Measurements from ENCODE around the gene FAM114A2.
A peak's percentile ranks its signal among the peaks of the same experiment; 100 is the strongest.

FAM114A2 gene

DNA sequence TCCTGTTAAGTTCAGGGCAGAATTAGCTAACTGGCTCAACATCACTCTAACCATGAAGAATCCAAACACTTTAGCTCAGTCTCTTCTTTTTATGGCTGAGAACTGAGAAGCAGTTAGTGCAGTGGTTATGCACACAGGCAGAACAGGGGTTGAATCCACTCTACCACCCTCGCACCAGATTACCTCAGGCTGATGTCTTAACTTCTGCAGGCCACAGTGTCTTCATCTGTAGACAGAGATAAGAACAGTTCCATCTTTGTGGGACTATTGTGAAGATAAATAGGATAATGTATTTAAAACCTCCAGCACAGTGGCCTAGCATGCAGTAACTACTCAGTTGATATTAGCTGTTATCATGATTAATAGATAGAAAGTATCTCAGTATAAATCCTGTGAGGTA, 54.8 kb downstream of the FAM114A2 start:
- DNase-seq (ENCODE audit: low spot score), result no peak

DNA sequence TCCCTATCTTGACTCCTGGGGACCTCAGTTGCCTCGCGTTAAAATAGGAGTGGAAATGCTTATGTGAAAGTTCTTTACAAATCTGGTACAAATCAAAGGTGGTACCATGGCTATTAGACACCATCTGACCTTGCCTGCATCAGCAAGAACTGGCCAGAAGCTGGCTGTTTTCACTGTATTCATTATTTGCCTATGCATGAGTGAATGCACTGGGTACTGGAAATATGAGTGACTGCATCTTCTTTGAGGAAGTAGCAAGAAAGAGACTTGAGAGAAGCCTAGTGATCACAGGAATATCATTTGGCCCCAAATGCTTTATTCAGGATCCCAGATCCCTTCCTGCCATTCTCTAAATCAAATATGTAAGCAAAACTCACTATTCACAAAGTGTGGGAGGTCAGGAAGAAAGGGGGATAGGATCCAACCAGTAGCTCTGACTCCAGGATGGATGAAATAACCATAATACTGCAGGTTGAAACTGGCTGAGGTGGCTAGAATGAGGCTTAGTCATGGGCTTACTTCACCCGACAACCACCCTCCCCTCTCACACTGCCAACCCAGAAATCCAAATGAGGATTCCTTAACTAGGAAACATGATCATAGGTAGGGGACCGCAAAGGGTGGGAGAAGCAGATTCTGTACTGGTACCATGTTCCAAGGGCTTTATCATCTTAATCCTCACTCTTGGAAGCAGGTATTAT, 56.7 kb downstream of the FAM114A2 start:
- DNase-seq (ENCODE audit: low spot score), result no peak

DNA sequence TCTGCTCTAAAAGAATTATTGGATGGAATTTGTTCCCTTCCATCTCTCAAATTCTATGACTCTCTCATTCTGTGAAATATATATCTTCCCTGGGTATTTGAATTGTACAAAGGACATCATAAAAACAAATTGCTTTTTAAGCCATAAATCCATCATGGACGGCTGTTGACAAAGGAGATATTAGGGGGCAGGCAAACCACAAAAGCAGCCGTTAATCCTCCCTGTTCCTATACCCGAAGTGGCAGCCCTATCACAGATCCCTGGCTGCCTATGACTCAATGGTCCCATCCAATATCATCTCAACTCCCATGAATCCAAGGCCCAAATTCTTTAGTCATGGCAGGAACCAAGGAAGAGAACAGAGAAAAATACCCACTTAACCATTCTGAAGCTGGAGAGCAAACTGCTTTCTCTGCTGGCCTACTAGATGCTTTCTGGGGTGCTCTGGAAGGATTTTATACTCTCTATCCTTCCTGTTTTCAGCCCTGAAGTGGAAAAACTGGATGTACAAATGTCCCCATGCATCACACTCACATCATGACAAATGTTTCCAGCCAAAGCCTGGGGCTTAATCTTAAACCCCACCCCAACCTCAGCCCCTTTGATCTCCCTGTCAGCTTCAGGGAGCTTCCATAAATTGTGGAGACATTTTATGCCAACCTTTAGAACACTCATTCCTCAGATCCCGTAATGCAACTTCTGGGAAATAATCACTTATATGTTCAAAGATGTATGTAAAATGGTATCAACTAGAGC, 59.5 kb downstream of the FAM114A2 start:
- DNase-seq (ENCODE audit: low spot score), result no peak

DNA sequence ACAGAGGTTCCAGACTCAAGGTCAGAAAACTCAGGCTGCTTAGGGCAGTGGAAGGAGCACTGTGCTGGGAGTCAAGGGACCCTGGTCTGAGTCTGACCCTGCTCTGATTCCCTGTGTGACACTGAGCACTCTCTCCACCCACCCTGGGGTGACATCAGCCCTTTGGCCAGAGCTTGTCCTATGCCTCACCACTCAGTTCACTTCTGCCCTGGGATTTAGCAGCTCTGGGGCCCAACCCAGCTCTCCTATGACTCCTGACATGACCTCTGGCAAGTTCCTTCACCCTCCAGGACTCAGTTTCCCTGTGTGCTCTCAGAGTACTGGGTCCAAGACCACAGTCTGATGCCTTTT, 63.9 kb downstream of the FAM114A2 start:
- no peak for DNase-seq (ENCODE audit: low spot score)

DNA sequence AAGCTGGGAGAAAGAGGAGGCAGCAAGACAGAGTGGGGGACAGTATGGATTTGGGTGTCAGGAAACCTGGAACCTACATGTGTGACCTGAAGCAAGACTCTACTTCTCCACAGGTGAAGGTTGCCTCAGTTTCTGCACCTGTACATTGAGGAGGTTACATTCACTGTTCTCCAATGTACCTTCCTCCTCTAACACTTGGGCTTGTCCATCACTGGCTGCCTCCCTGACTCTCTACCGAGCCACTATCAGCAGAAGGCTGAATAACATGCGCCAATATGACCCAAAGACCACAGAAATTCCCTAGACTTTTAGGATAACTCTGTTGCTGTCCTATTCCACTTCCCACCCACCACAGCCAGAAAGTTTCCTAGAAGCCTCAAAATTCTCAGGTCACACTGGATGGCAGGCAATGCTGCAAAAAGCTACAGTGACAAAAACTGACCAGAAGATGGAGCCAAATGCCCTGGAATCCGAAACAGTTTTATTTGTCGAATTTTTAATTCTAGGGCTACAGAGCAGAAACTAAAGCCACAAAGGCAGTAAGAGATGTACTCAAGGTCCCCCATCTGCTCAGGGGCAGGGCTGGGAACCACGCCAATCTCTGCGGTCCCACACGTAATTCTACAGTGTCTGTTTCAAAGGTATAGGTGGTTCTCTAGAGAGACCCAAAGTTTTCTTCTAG, 64.4 kb downstream of the FAM114A2 start:
- peak; percentile 43 for DNase-seq (ENCODE audit: low spot score)

DNA sequence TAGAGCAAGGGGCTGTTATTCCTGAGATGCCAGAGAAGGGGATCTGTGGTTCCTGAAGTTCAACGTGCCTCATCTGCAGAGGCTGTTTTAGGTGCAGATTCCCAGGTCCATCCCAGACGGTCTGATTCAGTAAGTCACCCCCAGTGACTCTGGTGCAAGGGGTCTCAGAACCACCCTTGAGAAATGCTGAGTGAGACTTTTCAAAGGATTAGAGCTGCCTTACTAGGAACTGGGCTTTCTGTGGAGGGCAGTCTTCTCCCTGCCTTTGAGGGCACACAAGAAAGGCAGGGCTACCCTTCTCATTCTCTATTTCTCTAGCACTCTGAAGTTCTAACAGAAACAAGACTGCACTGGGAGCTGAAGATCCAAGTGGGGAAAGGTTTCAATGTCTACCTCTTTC, 66.5 kb downstream of the FAM114A2 start:
- DNase-seq (ENCODE audit: low spot score), result no peak

DNA sequence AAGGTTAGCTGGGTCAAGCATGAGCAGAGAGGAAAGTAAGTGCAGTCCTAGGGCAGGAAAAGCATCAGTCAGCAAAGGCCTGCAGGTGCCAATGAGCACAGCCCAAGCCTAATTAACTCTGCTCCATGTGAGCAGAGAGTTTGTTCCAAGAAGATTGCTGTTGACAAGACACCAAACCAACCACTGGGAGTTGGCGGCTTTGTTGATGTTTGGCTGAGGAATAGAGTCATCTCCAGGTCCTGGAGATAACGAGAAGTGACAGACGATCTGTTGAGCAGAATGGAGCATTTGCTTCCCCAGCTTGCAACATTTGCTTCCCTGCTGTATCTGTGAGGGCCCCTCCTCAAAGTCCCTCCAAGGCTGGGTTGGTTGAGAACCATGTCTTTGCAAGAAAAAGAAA, 68.2 kb downstream of the FAM114A2 start:
- DNase-seq (ENCODE audit: low spot score), result no peak

DNA sequence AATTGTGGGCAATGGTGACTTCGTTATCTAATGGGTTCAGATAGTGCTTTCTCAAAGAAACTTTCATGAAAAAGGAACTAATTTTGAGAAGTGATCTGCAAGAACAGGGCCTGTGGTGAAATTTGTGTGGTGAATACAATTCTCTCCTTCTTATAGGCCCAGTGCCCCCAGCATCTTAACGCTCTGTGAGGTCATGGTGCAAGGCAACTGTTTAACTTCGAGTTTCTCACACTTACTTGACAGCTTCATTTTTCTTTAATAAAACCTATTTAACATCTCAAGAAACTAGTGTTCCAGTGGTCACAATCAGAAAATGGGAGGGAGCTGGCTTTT, 69.2 kb downstream of the FAM114A2 start:
- DNase-seq (ENCODE audit: low spot score), result no peak

DNA sequence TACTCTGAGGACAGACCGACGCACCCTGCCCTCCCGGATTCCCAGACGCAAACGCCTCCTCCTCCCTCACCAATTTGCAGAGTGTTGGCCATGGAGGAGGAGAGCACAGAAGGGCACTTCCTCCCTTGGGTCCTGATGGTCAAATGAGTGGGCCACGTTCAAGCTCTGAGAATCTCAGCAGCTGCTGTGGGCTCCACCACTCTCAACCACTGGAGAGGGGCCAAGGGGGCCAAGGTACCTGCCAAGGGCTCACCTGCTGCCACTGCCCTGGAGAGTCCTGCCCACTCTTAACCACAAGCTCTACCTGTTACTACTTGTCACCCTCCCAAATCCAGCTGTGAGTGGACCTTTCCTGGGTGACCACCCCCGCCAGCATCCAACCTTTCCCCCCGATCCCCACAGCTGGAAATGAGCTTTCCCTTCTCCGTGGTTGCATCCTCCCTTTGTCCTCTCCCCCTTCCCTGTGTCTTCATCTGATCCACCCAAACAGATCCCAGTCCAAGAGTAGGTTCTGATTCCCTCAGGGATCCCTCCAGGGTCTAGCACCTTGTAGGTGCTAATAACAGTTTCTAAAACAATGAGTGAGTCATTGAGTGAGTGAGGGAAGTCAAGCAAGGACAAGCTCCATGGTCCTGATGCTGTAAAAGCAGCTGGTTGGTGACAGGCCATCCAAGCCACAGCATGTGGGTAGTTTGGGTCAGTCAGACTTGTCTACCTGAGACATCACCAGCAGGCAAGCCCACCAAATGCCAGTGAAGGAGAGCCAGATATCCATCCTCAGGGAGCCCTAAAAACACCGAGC, 69.7 kb downstream of the FAM114A2 start:
- DNase-seq (ENCODE audit: low spot score), result no peak

DNA sequence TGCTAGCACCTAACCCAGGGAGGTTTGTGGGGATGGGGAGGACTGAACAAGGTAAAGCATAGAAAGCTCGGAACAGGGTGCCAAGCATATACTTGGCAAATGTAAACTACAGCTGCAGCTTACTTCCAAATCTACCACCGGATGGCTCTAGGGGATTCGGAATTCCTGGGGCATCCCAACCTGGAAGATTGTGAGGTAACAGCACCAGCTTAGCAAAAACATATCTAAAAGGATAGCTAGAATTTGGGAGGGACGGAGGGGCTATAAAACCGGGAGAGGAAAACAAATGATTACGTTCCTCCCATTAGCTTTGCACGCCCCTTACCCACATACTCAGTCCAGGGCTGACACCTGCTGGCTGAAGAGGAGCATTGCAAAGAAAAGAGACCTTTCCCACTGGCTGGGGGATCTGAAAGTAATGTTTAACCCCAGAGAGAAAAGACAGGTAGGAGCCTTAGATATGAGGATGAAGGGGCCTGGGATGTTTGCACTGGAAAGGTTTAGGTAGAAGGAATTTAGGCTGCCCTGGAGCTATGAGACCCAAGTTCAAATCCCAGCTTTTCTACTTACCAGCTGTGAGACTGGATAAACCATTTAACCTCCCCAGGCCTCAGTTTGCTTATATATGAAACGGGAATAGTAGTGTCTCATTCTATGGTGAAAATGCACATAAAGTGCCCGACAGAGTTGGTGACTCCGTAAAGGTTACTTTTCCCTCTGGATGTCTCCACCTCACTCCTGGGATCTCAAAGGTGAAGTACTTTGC, 73.6 kb downstream of the FAM114A2 start:
- DNase-seq (ENCODE audit: low spot score), result peak; percentile 48

DNA sequence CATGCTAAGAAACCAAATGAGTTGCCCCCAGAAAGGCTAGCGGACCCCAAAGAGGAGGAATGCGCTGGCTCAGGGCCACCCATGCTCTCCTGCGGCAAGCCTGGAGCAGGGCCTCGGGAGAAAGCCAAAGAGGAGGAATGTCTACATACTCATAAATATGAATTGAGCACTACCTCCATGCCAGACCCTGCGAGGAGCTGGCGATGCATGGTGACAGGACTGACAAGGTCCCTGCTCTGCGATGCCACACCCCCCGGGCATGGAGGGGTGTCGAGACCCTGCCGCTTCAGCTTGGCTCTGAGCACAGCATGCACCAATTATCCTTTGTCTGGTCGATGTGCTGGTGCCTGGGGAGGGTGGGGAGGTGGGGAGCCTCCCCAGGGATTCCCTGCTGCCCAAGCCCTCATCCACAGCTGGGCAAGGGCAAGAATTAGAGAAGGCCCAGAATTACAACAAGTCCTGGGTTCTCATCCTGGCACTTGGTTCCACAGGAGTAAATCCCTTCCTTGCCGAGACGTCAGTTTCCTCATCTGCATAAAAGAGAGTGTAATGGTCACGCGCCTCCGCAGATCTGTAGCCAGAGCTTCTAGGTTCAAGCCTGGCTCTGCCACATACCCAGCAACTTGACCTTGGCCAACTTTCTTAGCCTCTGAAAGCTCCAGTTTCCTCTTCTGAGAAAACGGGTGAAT, 74.4 kb downstream of the FAM114A2 start:
- no peak for DNase-seq (ENCODE audit: low spot score)

DNA sequence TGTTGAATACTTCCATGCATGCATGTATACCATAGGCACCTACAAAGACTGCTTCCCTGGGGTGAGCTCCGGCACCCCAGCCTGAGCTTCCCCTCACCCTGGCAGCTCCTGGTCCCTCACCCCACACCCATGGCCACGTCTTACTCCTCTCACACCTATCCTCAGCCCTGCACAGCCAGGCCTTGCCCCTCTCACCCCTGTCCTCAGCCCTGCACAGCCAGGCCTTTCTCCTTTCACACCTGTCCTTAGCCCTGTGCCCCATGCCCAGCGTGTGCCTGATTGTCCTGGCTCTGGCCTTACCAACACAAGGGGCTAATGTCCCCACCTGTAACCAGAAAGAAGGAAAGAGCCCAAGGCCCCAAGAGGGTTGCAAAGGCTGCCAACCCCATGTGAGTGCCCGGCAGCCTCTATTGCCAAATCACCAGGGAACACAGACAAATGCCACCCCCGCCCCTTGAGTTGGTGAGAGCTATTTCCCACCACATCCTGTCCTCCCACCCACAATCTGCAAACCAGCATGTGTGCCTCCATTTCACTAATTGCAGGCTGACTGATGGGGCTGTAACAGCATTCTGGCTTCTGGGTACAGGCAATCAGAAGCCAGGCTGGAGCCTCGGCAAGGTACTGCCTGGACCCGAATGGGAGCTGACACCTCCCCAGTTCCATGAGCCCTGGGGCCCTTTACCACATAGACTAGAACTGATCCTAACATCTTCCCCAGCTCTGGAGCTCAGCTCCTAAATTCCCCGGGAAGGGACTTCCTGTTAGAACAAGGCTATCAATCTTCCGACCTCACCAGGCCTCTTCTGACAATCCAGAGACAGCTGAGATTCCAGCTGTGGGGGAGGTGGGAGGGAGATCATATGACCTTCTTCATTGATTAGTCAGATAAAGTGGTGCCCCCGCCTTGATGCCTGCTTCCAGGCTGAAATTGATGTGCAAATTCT, 78.2 kb downstream of the FAM114A2 start:
- DNase-seq (ENCODE audit: low spot score), result peak; percentile 10

DNA sequence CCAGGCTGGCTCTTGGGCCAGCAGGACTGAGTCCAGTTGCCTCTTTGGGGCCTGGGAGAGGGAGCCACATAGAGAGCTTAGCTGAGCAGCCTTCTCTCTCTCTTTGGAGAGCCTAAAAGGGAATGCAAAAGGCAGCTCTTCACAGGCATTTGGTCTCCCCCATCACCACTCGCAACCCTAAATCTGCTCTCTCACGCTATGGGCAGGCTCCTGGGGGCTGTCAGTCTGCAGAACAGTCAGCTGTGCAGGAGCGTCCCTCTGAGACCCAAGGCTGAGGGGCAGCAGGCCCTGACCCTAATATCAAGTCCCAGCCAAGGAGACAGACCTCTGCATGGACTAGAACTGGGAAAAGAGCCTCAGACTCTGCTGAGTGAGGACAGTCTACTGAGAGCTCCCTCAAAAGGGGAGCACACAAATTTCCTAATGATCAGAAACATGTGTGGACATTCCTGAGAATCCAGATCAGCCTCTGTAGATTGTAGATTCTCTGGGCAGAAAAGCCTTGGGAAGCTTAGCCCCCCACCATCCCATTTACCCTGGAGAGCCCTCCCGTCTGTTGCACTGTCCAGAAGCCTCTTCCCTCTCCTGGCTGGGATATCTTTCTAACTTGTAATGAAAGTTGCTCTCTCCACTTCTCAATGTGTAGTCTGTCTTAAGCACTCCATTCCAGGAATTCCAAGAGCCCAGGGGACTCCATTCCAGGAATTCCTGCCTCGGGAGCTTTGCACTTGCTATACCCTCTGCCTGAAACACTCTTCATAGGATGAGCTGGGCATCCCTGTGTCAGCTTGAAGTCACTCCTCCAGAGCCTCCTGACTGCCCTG, 79.4 kb downstream of the FAM114A2 start:
- DNase-seq (ENCODE audit: low spot score), result no peak

DNA sequence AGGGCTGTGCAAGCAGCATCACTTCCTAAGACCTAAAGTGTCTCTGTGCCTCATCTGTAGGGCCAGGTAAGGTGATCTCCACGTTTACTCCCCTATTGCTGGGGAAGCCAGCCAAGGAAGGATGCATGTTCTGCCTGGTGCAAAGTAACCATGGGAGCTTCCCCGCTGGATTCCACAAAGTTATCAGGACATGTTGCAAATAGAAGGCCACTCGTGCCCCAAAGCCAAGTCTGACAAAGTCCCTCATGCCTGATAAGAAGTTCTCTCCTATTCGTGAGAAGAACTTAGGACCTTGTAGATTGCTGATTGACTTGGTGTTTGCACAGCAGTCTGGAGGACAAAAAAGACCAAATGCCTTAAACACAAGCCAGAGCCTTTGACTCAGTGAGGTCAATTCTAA, 81.5 kb downstream of the FAM114A2 start:
- DNase-seq (ENCODE audit: low spot score), result no peak

DNA sequence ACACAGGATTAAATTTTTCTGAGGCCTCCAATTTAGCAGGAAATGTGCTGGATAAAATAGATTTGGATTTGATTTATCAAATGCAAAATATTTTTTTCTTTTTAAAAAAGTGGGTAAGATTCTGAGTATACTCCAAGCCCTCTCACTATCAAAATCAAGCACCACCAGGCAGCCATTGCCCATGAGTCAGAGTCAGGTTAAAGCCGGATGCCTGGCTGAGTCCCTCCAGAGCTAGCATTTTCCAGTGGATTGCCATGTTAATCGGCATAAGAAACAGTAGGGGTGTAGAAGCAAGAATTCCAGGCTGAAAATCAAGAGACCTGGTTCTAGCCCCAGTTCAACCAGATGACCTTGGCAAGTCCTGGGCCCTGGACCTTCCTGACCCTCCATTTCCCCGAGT, 85.3 kb downstream of the FAM114A2 start:
- DNase-seq (ENCODE audit: low spot score), result no peak

DNA sequence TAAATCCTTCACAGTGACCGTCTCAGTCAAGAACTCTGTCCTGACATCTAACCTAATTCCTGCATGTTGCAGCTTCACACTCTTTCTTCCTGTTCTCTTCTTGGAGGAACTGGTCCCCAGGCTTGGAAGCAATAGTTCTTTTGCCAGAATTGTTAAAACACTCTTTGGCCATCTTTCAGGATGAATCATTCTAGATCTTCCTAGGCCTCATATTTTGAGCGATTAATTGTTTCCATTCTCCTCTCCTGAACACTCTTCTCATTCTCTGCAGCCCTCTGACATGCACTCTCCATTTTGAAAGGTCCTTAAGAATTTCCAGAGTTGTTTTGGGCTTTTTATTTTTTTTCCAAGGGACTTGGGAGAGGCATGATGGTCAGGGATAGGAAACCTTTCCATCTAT, 85.8 kb downstream of the FAM114A2 start:
- no peak for DNase-seq (ENCODE audit: low spot score)

DNA sequence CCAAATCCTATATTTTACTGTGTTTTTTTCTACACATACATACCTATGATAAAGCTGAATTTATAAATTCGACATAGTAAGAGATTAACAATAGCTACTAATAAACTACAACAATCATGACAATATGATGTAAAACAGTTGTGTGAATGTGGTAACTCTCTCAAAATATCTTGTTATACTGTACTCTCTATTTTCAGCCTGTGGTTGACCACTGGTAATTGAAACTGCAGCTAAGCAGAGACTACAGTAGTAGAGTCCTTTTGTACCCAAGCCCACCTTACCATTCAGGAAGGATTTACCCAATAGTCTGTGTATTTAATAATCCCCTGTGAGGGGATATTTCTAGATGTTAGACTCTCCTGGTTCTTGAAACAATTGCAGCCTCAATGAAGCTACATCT, 86.7 kb downstream of the FAM114A2 start:
- DNase-seq (ENCODE audit: low spot score), result no peak

DNA sequence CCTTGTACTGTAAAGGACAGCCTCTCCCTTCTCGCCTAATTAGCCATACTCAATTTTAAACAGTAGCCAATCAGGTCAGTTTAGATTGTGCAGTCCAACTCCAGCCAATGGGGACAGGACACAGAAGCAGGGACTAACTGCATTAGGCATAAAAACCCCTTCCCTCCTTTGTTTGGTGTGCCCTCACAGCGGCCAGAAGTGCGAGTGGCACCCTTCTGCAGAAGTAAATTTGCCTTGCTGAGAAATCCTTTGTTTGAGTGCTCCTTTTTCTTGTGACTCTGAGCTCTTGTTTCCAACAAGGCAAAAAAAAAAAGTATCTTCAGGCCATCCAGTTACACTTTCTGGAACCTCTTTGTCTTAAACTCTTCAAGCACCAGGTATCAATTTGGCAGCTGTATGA, 97.4 kb downstream of the FAM114A2 start:
- DNase-seq (ENCODE audit: low spot score), result no peak
